Progenitor cell of endocrine pancreas (in vitro differentiated cells): ENCODE measurements around the gene ATXN7L1. TPM values are rescaled to one million over a fixed set of nuclear protein-coding genes. Genes with fewer than 3 reads are reported as not detected.

Source experiments
- DNase-seq: peaks from one replicate; pipeline ENCODE4 v3.0.0; 2021; ENCODE audit warnings: low spot score; ENCODE audit not compliant: unreplicated experiment
- H3K27ac Mint-ChIP-seq: 2 replicates; pipeline ENCODE4 v1.8.0; 2021; ENCODE audit warnings: mild to moderate bottlenecking, moderate library complexity, mixed read lengths
- H3K27me3 Mint-ChIP-seq: 2 replicates; pipeline ENCODE4 v1.8.0; 2021; ENCODE audit warnings: mixed read lengths
- H3K36me3 Mint-ChIP-seq: 2 replicates; pipeline ENCODE4 v1.8.0; 2022; ENCODE audit warnings: mixed read lengths; ENCODE audit not compliant: insufficient read depth
- H3K4me1 Mint-ChIP-seq: 2 replicates; pipeline ENCODE4 v1.8.0; 2021; ENCODE audit warnings: low read depth, mixed read lengths
- H3K4me3 Mint-ChIP-seq: 2 replicates; pipeline ENCODE4 v1.8.0; 2021; ENCODE audit warnings: low read depth, mild to moderate bottlenecking, moderate library complexity, mixed read lengths
- H3K9me3 Mint-ChIP-seq: 2 replicates; pipeline ENCODE4 v1.8.0; 2021; ENCODE audit warnings: low read depth, mixed read lengths
- CTCF ChIP-seq: fragments of 200-600 bp; sonication (generic); IDR thresholded peaks from one replicate; pipeline ENCODE4 v1.5.0; 2021; ENCODE audit warnings: antibody characterized with exemption, mild to moderate bottlenecking; ENCODE audit not compliant: unreplicated experiment
- total RNA-seq: library from RNA; stranded (reverse); gene quantifications from 2 replicates; pipeline ENCODE4 v1.2.1, GENCODE V29; 2021

Gene ATXN7L1
- total RNA-seq, 1 donor from 2014 or later, result 18.3 TPM

- Mint-ChIP-seq H3K9me3 (no peaks in the 10 kb centered on the region), H3K36me3 (peaks cover 4% of the 10 kb centered on the region), H3K4me1 (peaks cover 41% of the 10 kb centered on the region), H3K4me3 (no peak overlapping the region), H3K27me3 (peaks cover 69% of the 10 kb centered on the region), H3K27ac (no peak overlapping the region)
- DNase-seq, result no peak
- no peak for TF ChIP-seq CTCF
Observed at GRCh38 chr7:105805447-105806019, 70.9 kb downstream of the ATXN7L1 start.

GRCh38 chr7:105803429-105803736 is 73.0 kb downstream of the ATXN7L1 start:
- Mint-ChIP-seq H3K4me1 (peaks cover 43% of the 10 kb centered on the region), H3K27me3 (peaks cover 72% of the 10 kb centered on the region), H3K4me3 (no peak overlapping the region), H3K36me3 (no peaks in the 10 kb centered on the region), H3K9me3 (no peaks in the 10 kb centered on the region), H3K27ac (no peak overlapping the region)
- DNase-seq, result no peak
- no peak for TF ChIP-seq CTCF

- Mint-ChIP-seq H3K9me3 (no peaks in the 10 kb centered on the region), H3K4me3 (no peak overlapping the region), H3K4me1 (peaks cover 49% of the 10 kb centered on the region), H3K27ac (no peak overlapping the region), H3K27me3 (peaks cover 69% of the 10 kb centered on the region), H3K36me3 (no peaks in the 10 kb centered on the region)
- no peak for TF ChIP-seq CTCF
- DNase-seq, result no peak
Observed at GRCh38 chr7:105802604-105803428, 73.6 kb downstream of the ATXN7L1 start.

GRCh38 chr7:105800849-105801534 is 75.4 kb downstream of the ATXN7L1 start:
- H3K27me3 Mint-ChIP-seq, result peaks cover 70% of the 10 kb centered on the region
- H3K4me1 Mint-ChIP-seq, result peaks cover 46% of the 10 kb centered on the region
- H3K9me3 Mint-ChIP-seq, result no peaks in the 10 kb centered on the region
- DNase-seq, result no peak
- H3K27ac Mint-ChIP-seq, result no peak overlapping the region
- no peak for TF ChIP-seq CTCF
- H3K36me3 Mint-ChIP-seq, result no peaks in the 10 kb centered on the region
- no peak overlapping the region for H3K4me3 Mint-ChIP-seq

GRCh38 chr7:105800442-105800841 is 76.0 kb downstream of the ATXN7L1 start:
- Mint-ChIP-seq H3K27ac (no peak overlapping the region), H3K27me3 (peaks cover 68% of the 10 kb centered on the region), H3K4me3 (no peak overlapping the region), H3K36me3 (no peaks in the 10 kb centered on the region), H3K4me1 (peaks cover 40% of the 10 kb centered on the region), H3K9me3 (no peaks in the 10 kb centered on the region)
- DNase-seq, result no peak
- TF ChIP-seq CTCF, result no peak
